ENCODE data around the gene SHLD2. TPM values are rescaled to one million over a fixed set of nuclear protein-coding genes. Genes with fewer than 3 reads are reported as not detected.
A peak's percentile ranks its signal among the peaks of the same experiment; 100 is the strongest.

The SHLD2 gene
- total and polyA plus RNA-seq, 10 of the 15 experiments (the other 5 are each of a cell fraction or from before 2014, with no cell fraction given), result 24.5 to 45.3 (median 30.1) TPM

GRCh38 chr10:87095236-87095945, 385 bp downstream of the SHLD2 start (continued):
- TF ChIP-seq, protein P1, sequence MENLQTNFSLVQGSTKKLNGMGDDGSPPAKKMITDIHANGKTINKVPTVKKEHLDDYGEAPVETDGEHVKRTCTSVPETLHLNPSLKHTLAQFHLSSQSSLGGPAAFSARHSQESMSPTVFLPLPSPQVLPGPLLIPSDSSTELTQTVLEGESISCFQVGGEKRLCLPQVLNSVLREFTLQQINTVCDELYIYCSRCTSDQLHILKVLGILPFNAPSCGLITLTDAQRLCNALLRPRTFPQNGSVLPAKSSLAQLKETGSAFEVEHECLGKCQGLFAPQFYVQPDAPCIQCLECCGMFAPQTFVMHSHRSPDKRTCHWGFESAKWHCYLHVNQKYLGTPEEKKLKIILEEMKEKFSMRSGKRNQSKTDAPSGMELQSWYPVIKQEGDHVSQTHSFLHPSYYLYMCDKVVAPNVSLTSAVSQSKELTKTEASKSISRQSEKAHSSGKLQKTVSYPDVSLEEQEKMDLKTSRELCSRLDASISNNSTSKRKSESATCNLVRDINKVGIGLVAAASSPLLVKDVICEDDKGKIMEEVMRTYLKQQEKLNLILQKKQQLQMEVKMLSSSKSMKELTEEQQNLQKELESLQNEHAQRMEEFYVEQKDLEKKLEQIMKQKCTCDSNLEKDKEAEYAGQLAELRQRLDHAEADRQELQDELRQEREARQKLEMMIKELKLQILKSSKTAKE (IDR thresholded peaks at IDR 0.05; ENCODE audit: low read depth, poor library complexity, severe bottlenecking), result no peak
- no peak for TF ChIP-seq ZBTB33 (IDR thresholded peaks at IDR 0.05)
- TF ChIP-seq HCFC1 (IDR thresholded peaks at IDR 0.05; ENCODE audit: low read length), result no peak
- no peak for TF ChIP-seq TCF3 (IDR thresholded peaks at IDR 0.05; ENCODE audit: borderline replicate concordance, insufficient read depth, low read depth, low read length)
- TF ChIP-seq, protein P2, sequence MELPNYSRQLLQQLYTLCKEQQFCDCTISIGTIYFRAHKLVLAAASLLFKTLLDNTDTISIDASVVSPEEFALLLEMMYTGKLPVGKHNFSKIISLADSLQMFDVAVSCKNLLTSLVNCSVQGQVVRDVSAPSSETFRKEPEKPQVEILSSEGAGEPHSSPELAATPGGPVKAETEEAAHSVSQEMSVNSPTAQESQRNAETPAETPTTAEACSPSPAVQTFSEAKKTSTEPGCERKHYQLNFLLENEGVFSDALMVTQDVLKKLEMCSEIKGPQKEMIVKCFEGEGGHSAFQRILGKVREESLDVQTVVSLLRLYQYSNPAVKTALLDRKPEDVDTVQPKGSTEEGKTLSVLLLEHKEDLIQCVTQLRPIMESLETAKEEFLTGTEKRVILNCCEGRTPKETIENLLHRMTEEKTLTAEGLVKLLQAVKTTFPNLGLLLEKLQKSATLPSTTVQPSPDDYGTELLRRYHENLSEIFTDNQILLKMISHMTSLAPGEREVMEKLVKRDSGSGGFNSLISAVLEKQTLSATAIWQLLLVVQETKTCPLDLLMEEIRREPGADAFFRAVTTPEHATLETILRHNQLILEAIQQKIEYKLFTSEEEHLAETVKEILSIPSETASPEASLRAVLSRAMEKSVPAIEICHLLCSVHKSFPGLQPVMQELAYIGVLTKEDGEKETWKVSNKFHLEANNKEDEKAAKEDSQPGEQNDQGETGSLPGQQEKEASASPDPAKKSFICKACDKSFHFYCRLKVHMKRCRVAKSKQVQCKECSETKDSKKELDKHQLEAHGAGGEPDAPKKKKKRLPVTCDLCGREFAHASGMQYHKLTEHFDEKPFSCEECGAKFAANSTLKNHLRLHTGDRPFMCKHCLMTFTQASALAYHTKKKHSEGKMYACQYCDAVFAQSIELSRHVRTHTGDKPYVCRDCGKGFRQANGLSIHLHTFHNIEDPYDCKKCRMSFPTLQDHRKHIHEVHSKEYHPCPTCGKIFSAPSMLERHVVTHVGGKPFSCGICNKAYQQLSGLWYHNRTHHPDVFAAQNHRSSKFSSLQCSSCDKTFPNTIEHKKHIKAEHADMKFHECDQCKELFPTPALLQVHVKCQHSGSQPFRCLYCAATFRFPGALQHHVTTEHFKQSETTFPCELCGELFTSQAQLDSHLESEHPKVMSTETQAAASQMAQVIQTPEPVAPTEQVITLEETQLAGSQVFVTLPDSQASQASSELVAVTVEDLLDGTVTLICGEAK (IDR thresholded peaks at IDR 0.05; ENCODE audit: borderline replicate concordance), result no peak
- no peak for TF ChIP-seq NFYA (IDR thresholded peaks at IDR 0.05; ENCODE audit: borderline replicate concordance, low read depth, low read length)
- no peak for TF ChIP-seq BCL3 (IDR thresholded peaks at IDR 0.05; ENCODE audit: borderline replicate concordance, insufficient read depth, low read depth, low read length, poor library complexity, severe bottlenecking)
- no peak for TF ChIP-seq ASH2L (IDR thresholded peaks at IDR 0.05; ENCODE audit: borderline replicate concordance, low read depth)
- peak; percentile 83 for TF ChIP-seq RB1 (IDR thresholded peaks at IDR 0.05; ENCODE audit: borderline replicate concordance)
- peak; percentile 47; the same call in 1 of the 2 replicates for TF ChIP-seq POLR2AphosphoS2 (IDR thresholded peaks at IDR 0.05; ENCODE audit: low read depth, low read length)
- TF ChIP-seq SUZ12 (IDR thresholded peaks at IDR 0.05; ENCODE audit: unreplicated experiment), result no peak
- TF ChIP-seq, protein P3, sequence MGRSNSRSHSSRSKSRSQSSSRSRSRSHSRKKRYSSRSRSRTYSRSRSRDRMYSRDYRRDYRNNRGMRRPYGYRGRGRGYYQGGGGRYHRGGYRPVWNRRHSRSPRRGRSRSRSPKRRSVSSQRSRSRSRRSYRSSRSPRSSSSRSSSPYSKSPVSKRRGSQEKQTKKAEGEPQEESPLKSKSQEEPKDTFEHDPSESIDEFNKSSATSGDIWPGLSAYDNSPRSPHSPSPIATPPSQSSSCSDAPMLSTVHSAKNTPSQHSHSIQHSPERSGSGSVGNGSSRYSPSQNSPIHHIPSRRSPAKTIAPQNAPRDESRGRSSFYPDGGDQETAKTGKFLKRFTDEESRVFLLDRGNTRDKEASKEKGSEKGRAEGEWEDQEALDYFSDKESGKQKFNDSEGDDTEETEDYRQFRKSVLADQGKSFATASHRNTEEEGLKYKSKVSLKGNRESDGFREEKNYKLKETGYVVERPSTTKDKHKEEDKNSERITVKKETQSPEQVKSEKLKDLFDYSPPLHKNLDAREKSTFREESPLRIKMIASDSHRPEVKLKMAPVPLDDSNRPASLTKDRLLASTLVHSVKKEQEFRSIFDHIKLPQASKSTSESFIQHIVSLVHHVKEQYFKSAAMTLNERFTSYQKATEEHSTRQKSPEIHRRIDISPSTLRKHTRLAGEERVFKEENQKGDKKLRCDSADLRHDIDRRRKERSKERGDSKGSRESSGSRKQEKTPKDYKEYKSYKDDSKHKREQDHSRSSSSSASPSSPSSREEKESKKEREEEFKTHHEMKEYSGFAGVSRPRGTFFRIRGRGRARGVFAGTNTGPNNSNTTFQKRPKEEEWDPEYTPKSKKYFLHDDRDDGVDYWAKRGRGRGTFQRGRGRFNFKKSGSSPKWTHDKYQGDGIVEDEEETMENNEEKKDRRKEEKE (IDR thresholded peaks at IDR 0.05), result no peak
- TF ChIP-seq YBX1 (IDR thresholded peaks at IDR 0.05), result no peak
- TF ChIP-seq, protein P4, sequence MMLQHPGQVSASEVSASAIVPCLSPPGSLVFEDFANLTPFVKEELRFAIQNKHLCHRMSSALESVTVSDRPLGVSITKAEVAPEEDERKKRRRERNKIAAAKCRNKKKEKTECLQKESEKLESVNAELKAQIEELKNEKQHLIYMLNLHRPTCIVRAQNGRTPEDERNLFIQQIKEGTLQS (IDR thresholded peaks at IDR 0.05; ENCODE audit: borderline replicate concordance, extremely low read depth, low read depth, low read length), result no peak
- peak; percentile 23; the same call in 1 of the 2 replicates for TF ChIP-seq CBFB (IDR thresholded peaks at IDR 0.05; ENCODE audit: low read depth)

Data from GM12878 (cell line).